Measurements from ENCODE around the gene SFTPA1.

DNA sequence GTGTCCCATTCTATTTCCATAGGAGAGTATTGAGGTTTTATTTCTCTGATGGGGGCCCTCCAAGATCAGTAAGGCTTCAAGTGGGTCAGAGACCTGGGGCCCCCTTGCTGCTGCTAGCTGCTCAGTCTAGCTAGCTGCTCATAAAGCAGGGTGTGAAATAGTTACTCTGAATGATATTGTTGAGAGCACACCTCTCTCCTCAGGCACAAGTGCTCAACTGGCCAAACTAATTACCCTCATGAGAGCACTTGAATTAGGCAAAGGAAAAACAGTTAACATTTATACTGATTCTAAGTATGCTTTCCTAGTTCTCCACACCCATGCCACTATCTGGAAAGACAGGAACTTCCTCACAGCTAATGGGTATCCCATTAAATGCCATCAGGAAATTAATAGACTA lies 5.4 kb upstream of the SFTPA1 start:
- TF ChIP-seq, protein P1, sequence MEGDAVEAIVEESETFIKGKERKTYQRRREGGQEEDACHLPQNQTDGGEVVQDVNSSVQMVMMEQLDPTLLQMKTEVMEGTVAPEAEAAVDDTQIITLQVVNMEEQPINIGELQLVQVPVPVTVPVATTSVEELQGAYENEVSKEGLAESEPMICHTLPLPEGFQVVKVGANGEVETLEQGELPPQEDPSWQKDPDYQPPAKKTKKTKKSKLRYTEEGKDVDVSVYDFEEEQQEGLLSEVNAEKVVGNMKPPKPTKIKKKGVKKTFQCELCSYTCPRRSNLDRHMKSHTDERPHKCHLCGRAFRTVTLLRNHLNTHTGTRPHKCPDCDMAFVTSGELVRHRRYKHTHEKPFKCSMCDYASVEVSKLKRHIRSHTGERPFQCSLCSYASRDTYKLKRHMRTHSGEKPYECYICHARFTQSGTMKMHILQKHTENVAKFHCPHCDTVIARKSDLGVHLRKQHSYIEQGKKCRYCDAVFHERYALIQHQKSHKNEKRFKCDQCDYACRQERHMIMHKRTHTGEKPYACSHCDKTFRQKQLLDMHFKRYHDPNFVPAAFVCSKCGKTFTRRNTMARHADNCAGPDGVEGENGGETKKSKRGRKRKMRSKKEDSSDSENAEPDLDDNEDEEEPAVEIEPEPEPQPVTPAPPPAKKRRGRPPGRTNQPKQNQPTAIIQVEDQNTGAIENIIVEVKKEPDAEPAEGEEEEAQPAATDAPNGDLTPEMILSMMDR (optimal IDR thresholded peaks at IDR 0.05 in 1 of 3, IDR thresholded peaks at IDR 0.05 in 1 of 3, conservative IDR thresholded peaks at IDR 0.05 in 1 of 3; ENCODE audit: extremely low read depth in 1 of 3, insufficient read depth in 2 of 3, low read length in 3 of 3): no peak
- no peak for TF ChIP-seq EZH2 (IDR thresholded peaks at IDR 0.05; ENCODE audit: low read length)

Data from keratinocyte (primary cell).